Fibroblast of skin of right biceps (primary cell): Measurements from ENCODE around the gene LILRA6.
A peak's percentile ranks its signal among the peaks of the same experiment; 100 is the strongest.
"Not testable (repeated sequence)": the region's sequence is repeated elsewhere in the genome, so short reads cannot be mapped to it uniquely, and the experiment has no call there.

Experiments
- DNase-seq: peaks from one replicate; pipeline ENCODE4 v3.0.0-alpha.2; 2013

The LILRA6 gene

DNA sequence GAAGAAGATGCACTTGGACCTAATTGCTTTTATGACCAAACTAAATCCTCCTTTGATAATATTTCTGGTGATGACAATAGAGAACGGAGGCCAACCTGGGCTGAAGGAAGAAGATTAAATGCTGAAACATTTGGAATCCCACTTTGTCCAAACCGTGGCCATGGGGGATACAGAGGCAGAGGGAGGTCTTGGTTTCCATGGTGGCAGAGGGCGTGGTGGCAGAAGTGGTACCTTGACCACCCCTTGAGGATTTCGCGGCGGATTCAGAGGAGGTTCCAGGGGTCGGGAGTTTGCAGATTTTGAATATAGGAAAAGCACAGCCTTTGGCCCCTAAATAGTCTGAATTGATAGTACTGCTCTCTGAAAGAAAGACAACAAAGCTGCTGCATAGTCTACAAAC lies 12.6 kb downstream of the LILRA6 start:
- no peak for DNase-seq

- no peak for DNase-seq
Observed at GRCh38 chr19:54229146-54229545, 13.4 kb downstream of the LILRA6 start.

DNA sequence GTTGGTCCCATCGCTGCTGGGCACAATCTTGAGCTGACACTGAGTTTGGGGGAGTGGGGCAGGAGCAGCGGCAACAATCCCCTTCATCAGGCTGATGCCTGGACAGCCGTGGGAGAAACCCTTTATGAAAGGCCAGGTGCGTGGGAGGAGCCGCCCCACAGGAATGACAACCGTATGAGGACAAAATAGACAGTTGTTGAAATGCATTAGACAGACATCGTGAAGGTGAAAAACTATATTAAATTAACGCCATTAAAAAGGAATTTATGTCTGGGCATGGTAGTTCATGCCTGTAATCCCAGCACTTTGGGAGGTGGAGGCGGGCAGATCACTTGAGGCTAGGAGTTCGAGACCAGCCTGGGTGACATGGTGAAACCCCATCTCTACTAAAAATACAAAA lies 18.0 kb downstream of the LILRA6 start:
- not testable (repeated sequence) for DNase-seq

DNA sequence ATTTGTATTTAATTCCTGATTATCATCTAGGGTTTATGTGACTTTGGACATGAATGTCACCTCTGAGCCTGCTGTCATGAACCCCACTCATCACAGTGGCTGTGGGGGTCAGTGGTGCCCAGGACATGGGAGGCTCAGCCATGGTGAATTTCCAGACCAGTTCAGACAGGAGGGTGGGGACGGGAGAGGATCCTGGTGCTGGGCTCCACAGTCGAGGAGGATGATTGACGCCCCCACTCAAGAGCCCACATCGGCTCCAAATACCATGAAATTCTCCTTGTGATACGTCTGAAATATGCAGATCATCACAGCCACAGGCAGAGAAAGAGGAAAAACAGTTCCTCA lies 18.7 kb downstream of the LILRA6 start:
- DNase-seq = not testable (repeated sequence)

DNA sequence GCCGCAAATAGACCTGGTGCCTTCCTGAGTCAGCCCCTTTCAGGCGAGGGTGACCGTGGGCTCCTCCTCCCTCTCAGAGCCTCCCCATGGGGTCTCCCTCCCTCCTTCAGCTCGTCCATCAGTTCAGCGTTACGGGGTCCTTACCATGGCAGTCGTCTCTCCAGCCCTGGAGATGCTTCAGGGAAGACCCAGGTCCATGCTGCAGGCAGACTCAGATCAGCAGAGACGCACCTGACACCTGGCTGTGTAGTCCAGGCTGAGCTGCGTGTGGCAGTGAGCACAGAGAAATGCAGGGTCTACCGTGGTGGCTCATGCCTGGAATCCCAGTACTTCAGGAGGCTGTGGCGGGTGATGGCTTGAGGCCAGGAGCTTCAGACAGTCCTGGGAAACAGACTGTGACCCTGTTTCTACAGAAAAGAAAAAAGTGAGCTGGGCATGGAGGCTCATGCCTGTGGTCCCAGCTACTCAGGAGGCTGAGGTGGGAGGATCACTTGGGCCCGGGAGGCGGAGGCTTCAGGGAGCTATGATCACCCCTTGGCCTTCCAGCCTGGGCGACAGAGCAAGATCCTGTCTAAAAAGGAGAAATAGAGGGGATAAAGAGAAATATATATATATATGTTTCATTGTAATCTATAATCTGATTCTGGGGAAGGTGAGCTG lies 19.2 kb downstream of the LILRA6 start:
- DNase-seq = not testable (repeated sequence)

DNA sequence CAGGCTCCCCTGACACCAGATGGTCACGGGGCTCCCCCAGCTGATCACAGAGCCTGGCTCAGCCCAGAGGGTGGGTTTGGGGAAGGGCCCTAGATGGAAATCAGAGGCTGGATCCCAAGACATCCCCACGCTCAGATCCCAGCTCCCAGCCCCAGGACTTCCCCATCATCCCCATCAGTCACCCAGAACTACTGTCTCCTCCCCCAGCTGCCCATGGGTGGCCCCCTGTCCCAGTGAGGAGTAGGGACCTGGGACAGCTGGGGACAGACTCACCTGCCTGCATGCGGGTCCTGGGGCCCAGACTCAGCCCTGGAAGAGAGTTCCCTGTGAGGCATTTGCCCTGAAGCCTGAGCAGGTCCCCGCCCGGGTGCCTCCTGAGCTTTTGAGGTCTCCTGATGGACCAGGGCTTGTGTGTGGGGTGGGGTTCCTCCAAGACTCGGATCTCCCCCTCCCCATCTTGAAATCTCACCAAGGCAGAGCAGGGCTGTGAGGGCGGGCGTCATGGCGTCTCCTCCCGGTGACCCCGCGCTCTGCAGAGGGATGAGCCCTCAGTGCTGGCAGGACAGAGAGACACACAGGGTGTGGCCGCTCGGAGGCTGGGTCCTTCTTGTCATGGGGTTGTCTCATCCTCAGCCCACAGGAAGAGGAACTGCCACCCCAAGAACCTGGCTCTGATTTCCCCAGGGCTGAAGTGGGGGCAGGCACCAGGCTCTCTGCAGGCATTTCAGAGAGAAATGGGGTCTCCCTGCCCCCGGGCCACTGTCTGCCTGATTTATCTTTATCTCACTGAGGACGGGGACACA lies 19.9 kb downstream of the LILRA6 start, which contains the start of gene LILRB3:
LILRB3 (minus strand) TSS at position 534 of the 803 bp plus-strand sequence; CDS start at position 503, 31 bp downstream.
- not testable (repeated sequence) for DNase-seq

- DNase-seq = not testable (repeated sequence)
Observed at GRCh38 chr19:54221947-54222346, 20.6 kb downstream of the LILRA6 start.

DNA sequence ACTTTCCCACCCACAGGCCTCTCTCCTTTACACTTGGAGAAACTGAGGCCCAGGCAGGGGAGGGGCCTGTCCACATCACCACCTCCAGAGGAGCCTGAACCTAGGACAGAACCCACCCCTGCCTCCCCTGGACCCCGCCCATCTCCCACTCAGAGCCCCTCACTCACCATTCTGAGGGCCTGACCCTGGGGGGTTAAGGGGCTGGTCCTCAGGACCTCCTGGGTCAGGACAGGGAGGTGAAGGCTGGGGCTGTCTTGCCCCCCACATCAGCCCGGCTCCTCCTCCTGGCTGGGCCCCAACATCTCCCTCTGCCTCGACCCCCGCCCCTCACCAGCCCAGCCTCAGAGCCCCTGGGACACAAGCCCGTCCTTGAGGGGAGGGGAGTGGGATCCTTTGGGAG lies 22.9 kb downstream of the LILRA6 start:
- not testable (repeated sequence) for DNase-seq

GRCh38 chr19:54218960-54219661 lies 23.5 kb downstream of the LILRA6 start:
- DNase-seq = no peak

DNA sequence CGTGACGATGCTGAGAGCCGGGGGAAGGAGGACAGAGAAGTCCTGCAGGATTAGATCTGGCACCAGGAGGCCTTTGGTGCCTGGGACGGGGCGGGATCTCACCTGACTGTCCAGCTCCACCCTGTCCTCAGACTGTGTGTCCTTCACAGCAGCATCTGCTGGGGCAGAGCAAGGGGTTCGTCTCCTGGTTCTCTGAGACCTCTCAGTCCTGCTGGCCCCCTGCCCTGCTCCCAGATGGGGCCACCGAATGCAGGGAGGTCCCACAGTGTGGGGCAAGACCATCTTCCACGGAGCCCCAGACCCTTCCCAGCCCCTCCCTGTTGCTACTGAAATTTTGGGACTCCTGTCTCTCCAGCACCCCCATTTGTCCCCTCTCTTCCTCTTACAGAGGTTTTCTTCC lies 24.3 kb downstream of the LILRA6 start:
- no peak for DNase-seq

DNA sequence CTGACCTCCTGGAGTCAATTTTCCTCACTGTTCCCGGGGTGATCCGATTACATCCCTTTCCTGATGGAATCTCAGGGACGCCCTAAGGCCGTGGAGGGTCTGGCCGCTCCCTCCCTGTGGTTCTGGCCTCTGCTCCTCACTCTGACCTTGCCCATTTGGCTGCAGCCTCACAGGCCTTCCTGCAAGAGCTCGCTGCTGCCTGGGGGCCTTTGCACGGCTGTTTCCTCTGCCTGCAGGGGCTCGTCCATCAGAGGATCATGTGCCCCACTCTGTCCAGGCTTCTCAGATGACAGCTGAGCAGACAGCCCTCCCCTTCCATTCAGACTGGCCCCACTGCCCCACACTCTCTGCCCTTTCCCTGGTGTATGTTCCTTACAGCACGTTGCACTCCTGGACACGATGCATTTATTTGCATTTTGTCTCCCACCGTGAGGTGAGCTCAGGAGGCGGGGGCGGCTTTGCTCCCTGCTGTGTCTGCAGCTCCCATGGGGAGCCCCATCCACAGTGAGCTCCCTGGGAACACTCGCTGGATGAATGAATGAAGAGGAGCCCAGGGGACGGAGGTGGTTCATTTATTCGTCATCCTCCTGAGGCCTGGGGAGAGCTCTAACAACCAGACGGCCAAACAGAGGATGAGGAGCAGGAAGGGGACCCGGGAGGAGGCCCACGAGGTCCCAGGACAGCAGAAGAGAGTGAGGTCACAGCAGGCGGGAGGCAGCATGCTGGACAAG lies 24.9 kb downstream of the LILRA6 start:
- not testable (repeated sequence) for DNase-seq

DNA sequence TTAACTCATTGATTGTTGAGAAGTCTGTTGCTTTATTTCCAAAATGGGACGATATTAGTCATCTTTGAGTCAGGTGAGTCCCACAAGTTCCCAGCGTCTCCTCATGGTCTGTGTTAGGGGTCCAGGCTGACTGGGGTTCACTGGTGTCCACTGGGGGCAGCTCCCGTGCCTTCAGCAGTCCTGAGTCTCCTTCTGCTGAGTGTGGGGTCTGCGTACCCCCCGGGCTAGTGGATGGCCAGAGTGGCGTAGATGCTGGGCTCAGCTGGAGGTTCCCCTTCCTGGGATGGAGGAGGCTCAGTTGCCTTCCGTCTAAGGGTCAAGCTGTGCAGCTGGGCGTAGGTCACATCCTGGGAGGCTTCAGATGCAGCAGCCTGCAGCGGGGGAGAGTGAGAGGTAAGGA lies 25.7 kb downstream of the LILRA6 start:
- no peak for DNase-seq

DNA sequence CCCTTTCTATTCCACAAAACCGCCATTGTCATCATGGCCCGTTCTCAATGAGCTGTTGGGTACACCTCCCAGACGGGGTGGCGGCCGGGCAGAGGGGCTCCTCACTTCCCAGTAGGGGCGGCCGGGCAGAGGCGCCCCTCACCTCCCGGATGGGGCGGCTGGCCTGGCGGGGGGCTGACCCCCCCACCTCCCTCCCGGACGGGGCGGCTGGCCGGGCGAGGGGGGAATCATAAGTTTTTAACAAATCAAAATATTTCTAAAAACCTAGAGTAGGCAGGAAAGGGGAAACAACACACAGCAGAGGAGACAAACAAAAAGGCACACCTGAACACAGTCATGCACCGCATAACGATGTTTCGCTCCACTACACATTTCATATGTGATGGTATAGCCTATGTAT lies 27.9 kb downstream of the LILRA6 start:
- not testable (repeated sequence) for DNase-seq

DNA sequence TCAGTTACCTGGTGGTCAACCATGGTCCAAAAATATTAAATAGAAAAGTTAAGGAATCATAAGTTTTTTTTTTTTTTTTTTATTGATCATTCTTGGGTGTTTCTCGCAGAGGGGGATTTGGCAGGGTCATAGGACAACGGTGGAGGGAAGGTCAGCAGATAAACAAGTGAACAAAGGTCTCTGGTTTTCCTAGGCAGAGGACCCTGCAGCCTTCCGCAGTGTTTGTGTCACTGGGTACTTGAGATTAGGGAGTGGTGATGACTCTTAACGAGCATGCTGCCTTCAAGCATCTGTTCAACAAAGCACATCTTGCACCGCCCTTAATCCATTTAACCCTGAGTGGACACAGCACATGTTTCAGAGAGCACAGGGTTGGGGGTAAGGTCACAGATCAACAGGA lies 28.4 kb downstream of the LILRA6 start:
- DNase-seq = not testable (repeated sequence)

GRCh38 chr19:54211235-54211634 lies 31.4 kb downstream of the LILRA6 start:
- DNase-seq = no peak

- DNase-seq = peak; percentile 97
Observed at GRCh38 chr19:54209811-54210494, 32.6 kb downstream of the LILRA6 start.

- DNase-seq = peak; percentile 13
Observed at GRCh38 chr19:54209058-54209810, 33.4 kb downstream of the LILRA6 start.

DNA sequence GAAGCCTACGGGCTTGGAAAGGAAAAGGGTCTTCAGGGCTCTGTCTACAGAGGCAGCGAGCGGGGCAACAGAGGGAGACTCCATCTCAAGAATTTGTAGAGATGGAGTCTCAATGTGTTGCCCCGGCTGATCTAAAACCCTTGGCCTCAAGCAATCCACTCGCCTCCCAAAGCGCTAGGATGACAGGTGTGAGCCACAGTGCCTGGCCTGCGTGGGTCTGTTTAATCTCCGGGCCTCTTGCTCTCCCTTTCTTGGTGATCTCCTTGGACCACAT lies 33.9 kb downstream of the LILRA6 start:
- DNase-seq = peak; percentile 22

DNA sequence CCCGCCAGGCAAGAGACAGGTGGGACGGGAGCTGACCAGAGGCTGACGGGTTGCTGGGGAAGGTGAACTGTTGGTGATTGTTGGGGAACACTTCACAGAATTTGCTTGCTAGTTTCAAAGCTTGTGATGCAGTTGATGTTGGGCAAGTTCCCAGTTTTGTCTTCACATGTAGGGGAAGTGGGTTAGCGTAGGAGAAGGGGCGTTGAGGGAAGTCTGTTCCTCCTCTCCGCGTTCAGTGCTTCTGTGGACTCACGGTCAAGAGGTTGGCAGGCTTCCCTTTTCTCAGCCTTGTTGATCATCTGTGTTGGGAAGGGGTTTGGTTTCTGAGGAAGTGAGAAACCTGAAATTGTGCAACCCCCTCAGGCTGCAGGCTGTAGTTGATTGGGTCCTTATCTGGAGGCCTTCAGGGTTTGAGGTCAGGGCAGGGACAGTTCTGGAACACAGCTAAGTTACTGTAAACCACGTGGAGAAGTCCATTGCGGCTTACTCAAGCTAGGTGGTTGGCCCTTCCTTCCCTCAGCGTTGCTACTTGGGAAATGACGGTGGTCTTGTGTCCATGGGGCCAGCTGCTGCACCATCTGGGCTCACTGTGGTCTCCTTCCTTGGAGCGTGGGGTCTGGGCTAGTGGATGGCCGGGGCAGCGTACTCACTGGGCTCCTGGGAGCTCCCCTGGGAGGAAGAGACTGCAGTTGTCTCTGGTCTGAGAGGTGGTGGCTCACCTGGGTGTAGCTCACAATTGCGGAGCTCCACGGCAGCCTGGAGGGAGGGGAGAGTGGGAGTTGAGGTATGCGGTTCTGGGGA lies 34.4 kb downstream of the LILRA6 start:
- DNase-seq = peak; percentile 44

- no peak for DNase-seq
Observed at GRCh38 chr19:54207676-54207982, 35.0 kb downstream of the LILRA6 start.

GRCh38 chr19:54207193-54207592 lies 35.4 kb downstream of the LILRA6 start:
- not testable (repeated sequence) for DNase-seq
